ENCODE results near the gene STEAP2.

STEAP2 gene

GRCh38 chr7:90194911-90195809 is 16.4 kb upstream of the STEAP2 start:
- DNase-seq (ENCODE audit: low spot score), result no peak

- no peak for DNase-seq (ENCODE audit: low spot score)
Measured at GRCh38 chr7:90201500-90202195, 9.9 kb upstream of the STEAP2 start.

- DNase-seq (ENCODE audit: low spot score), result no peak
Measured at GRCh38 chr7:90207956-90208355, 3.6 kb upstream of the STEAP2 start.

GRCh38 chr7:90209776-90210175 is 1.8 kb upstream of the STEAP2 start:
- DNase-seq (ENCODE audit: low spot score), result no peak

- DNase-seq (ENCODE audit: low spot score), result no peak
Measured at GRCh38 chr7:90210475-90210874, 1.1 kb upstream of the STEAP2 start.

- no peak for DNase-seq (ENCODE audit: low spot score)
Measured at GRCh38 chr7:90210981-90211380, 559 bp upstream of the STEAP2 start.

- DNase-seq (ENCODE audit: low spot score), result no peak
Measured at GRCh38 chr7:90212149-90212495, 582 bp downstream of the STEAP2 start.

- DNase-seq (ENCODE audit: low spot score), result no peak
Measured at GRCh38 chr7:90213521-90213920, 2.0 kb downstream of the STEAP2 start.

- DNase-seq (ENCODE audit: low spot score), result no peak
Measured at GRCh38 chr7:90216080-90216674, 4.6 kb downstream of the STEAP2 start.

GRCh38 chr7:90216771-90217170 is 5.2 kb downstream of the STEAP2 start:
- DNase-seq (ENCODE audit: low spot score), result no peak

- no peak for DNase-seq (ENCODE audit: low spot score)
Measured at GRCh38 chr7:90222390-90222789, 10.8 kb downstream of the STEAP2 start.

- no peak for DNase-seq (ENCODE audit: low spot score)
Measured at GRCh38 chr7:90222811-90223725, 11.5 kb downstream of the STEAP2 start.

- DNase-seq (ENCODE audit: low spot score), result peak; percentile 78
Measured at GRCh38 chr7:90224195-90224594, 12.7 kb downstream of the STEAP2 start.

GRCh38 chr7:90225181-90225580 is 13.6 kb downstream of the STEAP2 start:
- DNase-seq (ENCODE audit: low spot score), result no peak

GRCh38 chr7:90225601-90226000 is 14.1 kb downstream of the STEAP2 start:
- DNase-seq (ENCODE audit: low spot score), result no peak

- no peak for DNase-seq (ENCODE audit: low spot score)
Measured at GRCh38 chr7:90227259-90227658, 15.7 kb downstream of the STEAP2 start.

GRCh38 chr7:90229682-90230081 is 18.1 kb downstream of the STEAP2 start:
- DNase-seq (ENCODE audit: low spot score), result no peak

- no peak for DNase-seq (ENCODE audit: low spot score)
Measured at GRCh38 chr7:90230834-90231233, 19.3 kb downstream of the STEAP2 start.

- no peak for DNase-seq (ENCODE audit: low spot score)
Measured at GRCh38 chr7:90231304-90231703, 19.8 kb downstream of the STEAP2 start.

- no peak for DNase-seq (ENCODE audit: low spot score)
Measured at GRCh38 chr7:90232430-90232829, 20.9 kb downstream of the STEAP2 start.

- no peak for DNase-seq (ENCODE audit: low spot score)
Measured at GRCh38 chr7:90233569-90233968, 22.0 kb downstream of the STEAP2 start.

GRCh38 chr7:90236721-90237289 is 25.3 kb downstream of the STEAP2 start:
- no peak for DNase-seq (ENCODE audit: low spot score)

All from putamen (tissue), 1 donor.